SK-N-SH treated with all-trans-retinoic acid at 6 μM for 48 hours (cell line): ENCODE measurements around the gene MYH9.

ENCODE experiments used
- ATAC-seq: fragments of 200-7000 bp; cut with Tn5 transposase; 3 replicates; pipeline ENCODE4 v1.9.1; 2020; ENCODE audit warnings: mild to moderate bottlenecking, moderate library complexity
- ARNTL ChIP-seq: fragments of 450-650 bp; formaldehyde crosslinking; IDR thresholded peaks from 2 replicates; pipeline ENCODE4 v1.5.0; 2020; ENCODE audit warnings: low read depth, mild to moderate bottlenecking, moderate library complexity, borderline replicate concordance
- BACH2 ChIP-seq: fragments of 250-450 bp; sonication (Bioruptor Pico); IDR thresholded peaks from 2 replicates; pipeline ENCODE4 v1.9.0; 2021; ENCODE audit warnings: mild to moderate bottlenecking, borderline replicate concordance
- ESRRG ChIP-seq: fragments of 250-450 bp; sonication (Bioruptor Pico); IDR thresholded peaks from 2 replicates; pipeline ENCODE4 v1.6.1; 2021; ENCODE audit warnings: mild to moderate bottlenecking
- GLIS3 ChIP-seq: fragments of 250-450 bp; sonication (Bioruptor Pico); IDR thresholded peaks from 2 replicates; pipeline ENCODE4 v1.5.0; 2020; ENCODE audit warnings: mild to moderate bottlenecking, moderate library complexity
- ISL1 ChIP-seq: fragments of 250-450 bp; sonication (Bioruptor Pico); IDR thresholded peaks from 2 replicates; pipeline ENCODE4 v2.1.2; 2022; ENCODE audit warnings: mild to moderate bottlenecking, moderate library complexity
- OSR1 ChIP-seq: fragments of 250-450 bp; sonication (Bioruptor Pico); IDR thresholded peaks from 2 replicates; pipeline ENCODE4 v1.8.0; 2022; ENCODE audit warnings: moderate library complexity, mild to moderate bottlenecking, inconsistent platforms
- RARB ChIP-seq: fragments of 250-450 bp; sonication (Bioruptor Pico); IDR thresholded peaks from 2 replicates; pipeline ENCODE4 v1.8.0; 2021; ENCODE audit warnings: mild to moderate bottlenecking, moderate library complexity
- SNAI2 ChIP-seq: fragments of 250-450 bp; sonication (Bioruptor Pico); IDR thresholded peaks from 2 replicates; pipeline ENCODE4 v1.5.0; 2020; ENCODE audit warnings: mild to moderate bottlenecking, moderate library complexity
- TCF4 ChIP-seq: fragments of 250-450 bp; sonication (Bioruptor Pico); IDR thresholded peaks from 2 replicates; pipeline ENCODE4 v1.8.0; 2021; ENCODE audit warnings: mild to moderate bottlenecking, moderate library complexity, borderline replicate concordance
- TOX ChIP-seq: fragments of 250-450 bp; sonication (Bioruptor Pico); IDR thresholded peaks from 2 replicates; pipeline ENCODE4 v1.8.0; 2021; ENCODE audit warnings: mild to moderate bottlenecking, moderate library complexity, borderline replicate concordance
- ZC3H10 ChIP-seq: fragments of 250-450 bp; sonication (Bioruptor Pico); IDR thresholded peaks from 2 replicates; pipeline ENCODE4 v1.5.1; 2021; ENCODE audit warnings: mild to moderate bottlenecking, moderate library complexity
- ZFP3 ChIP-seq: fragments of 250-450 bp; sonication (Bioruptor Pico); IDR thresholded peaks from 2 replicates; pipeline ENCODE4 v1.5.0; 2020; ENCODE audit warnings: mild to moderate bottlenecking, moderate library complexity
- ZFP30 ChIP-seq: fragments of 450-650 bp; formaldehyde crosslinking; IDR thresholded peaks from 2 replicates; pipeline ENCODE4 v1.5.0; 2022; ENCODE audit warnings: mild to moderate bottlenecking, moderate library complexity
- ZNF565 ChIP-seq: fragments of 450-650 bp; formaldehyde crosslinking; conservative IDR thresholded peaks from 2 replicates; pipeline ENCODE4 v1.5.0; 2020; ENCODE audit warnings: low read depth, mild to moderate bottlenecking, moderate library complexity
- ZNF70 ChIP-seq: fragments of 450-650 bp; formaldehyde crosslinking; IDR thresholded peaks from 2 replicates; pipeline ENCODE4 v1.5.0; 2020; ENCODE audit warnings: mild to moderate bottlenecking, moderate library complexity
- ZNF8 ChIP-seq: fragments of 450-650 bp; formaldehyde crosslinking; IDR thresholded peaks from 2 replicates; pipeline ENCODE4 v1.5.0; 2020; ENCODE audit warnings: mild to moderate bottlenecking, moderate library complexity
- TF ChIP-seq, protein P1 (sequence below): fragments of 250-450 bp; sonication (Bioruptor Pico); IDR thresholded peaks from 2 replicates; pipeline ENCODE4 v1.5.0; 2020; ENCODE audit warnings: mild to moderate bottlenecking, moderate library complexity
- TF ChIP-seq, protein P2 (sequence below): fragments of 250-450 bp; sonication (Bioruptor Pico); IDR thresholded peaks from 2 replicates; pipeline ENCODE4 v1.5.1; 2021; ENCODE audit warnings: mild to moderate bottlenecking, moderate library complexity
- TF ChIP-seq, protein P3 (sequence below): fragments of 250-450 bp; sonication (Bioruptor Pico); IDR thresholded peaks from 2 replicates; pipeline ENCODE4 v1.5.1; 2020; ENCODE audit warnings: low read depth, mild to moderate bottlenecking, moderate library complexity

MYH9 gene

DNA sequence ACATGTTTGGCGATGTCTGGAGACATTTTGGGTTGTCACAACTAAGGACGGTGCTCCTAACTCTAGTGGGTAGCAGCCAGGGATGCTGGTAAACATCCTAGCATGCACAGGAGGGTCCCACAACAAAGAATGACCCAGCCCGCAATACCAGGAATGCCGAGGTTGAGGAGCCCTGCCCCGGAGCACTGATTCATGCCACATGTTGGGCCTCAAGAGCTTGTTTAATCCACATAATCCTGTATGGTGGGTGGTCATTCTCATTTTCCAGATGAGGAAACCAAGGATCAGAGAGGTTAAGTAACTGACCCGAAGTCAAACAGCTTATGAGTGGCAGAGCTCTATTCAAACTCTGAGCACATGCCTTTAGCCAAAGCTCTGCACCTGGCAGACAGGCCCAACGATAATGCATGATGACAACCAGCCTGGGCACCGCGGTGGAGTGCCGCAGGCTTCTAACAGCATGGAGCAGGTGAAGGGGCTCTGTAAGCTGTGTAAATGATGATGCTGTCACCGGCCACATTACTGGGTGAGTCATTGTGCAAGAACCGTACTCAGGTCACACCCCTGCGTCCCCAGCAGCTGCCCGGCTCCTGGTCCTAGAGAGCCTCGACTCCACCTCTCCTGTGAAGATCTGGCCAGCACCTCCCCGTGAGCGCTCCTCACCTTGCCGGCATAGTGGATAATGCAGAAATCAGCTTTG is 76.2 kb downstream of the MYH9 start:
- ATAC-seq: no peak; the same call in 2 of the 3 replicates
- TF ChIP-seq TCF4 (no peak), RARB (no peak)
- TF ChIP-seq, all 23 proteins: peak for 0

DNA sequence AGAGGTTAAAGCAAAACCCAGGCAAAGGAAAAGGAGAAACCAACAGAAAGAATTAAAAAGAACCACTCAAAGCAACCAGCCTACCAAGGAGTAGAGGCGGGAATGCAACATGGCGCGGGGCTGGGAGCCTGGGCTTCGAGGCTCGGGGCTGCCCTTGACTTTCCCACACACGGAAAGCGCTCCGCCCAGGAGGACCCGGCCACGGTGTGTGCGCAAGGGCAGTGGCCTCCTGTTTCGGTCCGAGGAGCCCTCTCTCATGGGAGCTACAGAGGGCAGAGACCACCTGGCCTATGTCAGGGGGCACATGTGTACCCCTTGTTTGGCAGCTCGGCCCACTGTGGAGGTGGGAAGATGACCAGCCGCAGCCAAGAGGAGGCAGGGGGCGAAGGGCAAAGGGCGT is 78.9 kb downstream of the MYH9 start:
- TF ChIP-seq TCF4 (no peak), RARB (no peak), ZNF70 (CRISPR knock-in tag) (no peak), BACH2 (CRISPR knock-in tag) (no peak), ZFP3 (no peak), GLIS3 (CRISPR knock-in tag) (no peak), ZFP30 (no peak), ESRRG (CRISPR knock-in tag) (no peak), ZC3H10 (CRISPR knock-in tag) (no peak), ZNF565 (no peak), OSR1 (CRISPR knock-in tag) (no peak), ISL1 (no peak)
- TF ChIP-seq, protein P1, sequence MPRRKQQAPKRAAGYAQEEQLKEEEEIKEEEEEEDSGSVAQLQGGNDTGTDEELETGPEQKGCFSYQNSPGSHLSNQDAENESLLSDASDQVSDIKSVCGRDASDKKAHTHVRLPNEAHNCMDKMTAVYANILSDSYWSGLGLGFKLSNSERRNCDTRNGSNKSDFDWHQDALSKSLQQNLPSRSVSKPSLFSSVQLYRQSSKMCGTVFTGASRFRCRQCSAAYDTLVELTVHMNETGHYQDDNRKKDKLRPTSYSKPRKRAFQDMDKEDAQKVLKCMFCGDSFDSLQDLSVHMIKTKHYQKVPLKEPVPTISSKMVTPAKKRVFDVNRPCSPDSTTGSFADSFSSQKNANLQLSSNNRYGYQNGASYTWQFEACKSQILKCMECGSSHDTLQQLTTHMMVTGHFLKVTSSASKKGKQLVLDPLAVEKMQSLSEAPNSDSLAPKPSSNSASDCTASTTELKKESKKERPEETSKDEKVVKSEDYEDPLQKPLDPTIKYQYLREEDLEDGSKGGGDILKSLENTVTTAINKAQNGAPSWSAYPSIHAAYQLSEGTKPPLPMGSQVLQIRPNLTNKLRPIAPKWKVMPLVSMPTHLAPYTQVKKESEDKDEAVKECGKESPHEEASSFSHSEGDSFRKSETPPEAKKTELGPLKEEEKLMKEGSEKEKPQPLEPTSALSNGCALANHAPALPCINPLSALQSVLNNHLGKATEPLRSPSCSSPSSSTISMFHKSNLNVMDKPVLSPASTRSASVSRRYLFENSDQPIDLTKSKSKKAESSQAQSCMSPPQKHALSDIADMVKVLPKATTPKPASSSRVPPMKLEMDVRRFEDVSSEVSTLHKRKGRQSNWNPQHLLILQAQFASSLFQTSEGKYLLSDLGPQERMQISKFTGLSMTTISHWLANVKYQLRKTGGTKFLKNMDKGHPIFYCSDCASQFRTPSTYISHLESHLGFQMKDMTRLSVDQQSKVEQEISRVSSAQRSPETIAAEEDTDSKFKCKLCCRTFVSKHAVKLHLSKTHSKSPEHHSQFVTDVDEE (CRISPR knock-in tag): no peak
- TF ChIP-seq, protein P2, sequence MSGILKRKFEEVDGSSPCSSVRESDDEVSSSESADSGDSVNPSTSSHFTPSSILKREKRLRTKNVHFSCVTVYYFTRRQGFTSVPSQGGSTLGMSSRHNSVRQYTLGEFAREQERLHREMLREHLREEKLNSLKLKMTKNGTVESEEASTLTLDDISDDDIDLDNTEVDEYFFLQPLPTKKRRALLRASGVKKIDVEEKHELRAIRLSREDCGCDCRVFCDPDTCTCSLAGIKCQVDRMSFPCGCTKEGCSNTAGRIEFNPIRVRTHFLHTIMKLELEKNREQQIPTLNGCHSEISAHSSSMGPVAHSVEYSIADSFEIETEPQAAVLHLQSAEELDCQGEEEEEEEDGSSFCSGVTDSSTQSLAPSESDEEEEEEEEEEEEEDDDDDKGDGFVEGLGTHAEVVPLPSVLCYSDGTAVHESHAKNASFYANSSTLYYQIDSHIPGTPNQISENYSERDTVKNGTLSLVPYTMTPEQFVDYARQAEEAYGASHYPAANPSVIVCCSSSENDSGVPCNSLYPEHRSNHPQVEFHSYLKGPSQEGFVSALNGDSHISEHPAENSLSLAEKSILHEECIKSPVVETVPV (CRISPR knock-in tag): no peak
- ATAC-seq: no peak

DNA sequence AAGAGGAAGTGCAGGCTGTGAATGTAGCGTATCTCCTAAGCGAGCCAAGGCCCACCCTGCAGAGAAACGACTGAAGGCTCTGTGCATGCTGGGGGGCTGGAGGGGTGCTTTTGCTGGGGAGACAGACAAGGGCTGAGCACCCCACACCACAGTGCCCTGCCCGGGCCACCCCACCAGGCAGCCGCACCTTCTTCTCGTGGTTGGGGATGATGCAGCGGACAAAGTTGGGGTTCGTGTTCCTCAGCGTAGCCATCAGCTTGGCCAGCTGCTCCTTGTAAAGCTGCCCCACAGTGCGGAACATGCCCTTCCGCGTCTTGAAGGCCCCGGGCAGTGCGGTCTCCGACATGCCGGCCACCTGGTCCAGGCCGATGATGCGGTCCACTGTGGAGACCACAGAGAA is 81.5 kb downstream of the MYH9 start:
- ATAC-seq: no peak
- TF ChIP-seq ISL1 (no peak), RARB (no peak), ZNF565 (no peak), ZFP3 (no peak), SNAI2 (CRISPR knock-in tag) (no peak)
- TF ChIP-seq, protein P2 (CRISPR knock-in tag): no peak
- TF ChIP-seq, protein P3, sequence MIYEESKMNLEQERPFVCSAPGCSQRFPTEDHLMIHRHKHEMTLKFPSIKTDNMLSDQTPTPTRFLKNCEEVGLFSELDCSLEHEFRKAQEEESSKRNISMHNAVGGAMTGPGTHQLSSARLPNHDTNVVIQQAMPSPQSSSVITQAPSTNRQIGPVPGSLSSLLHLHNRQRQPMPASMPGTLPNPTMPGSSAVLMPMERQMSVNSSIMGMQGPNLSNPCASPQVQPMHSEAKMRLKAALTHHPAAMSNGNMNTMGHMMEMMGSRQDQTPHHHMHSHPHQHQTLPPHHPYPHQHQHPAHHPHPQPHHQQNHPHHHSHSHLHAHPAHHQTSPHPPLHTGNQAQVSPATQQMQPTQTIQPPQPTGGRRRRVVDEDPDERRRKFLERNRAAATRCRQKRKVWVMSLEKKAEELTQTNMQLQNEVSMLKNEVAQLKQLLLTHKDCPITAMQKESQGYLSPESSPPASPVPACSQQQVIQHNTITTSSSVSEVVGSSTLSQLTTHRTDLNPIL (CRISPR knock-in tag): no peak

DNA sequence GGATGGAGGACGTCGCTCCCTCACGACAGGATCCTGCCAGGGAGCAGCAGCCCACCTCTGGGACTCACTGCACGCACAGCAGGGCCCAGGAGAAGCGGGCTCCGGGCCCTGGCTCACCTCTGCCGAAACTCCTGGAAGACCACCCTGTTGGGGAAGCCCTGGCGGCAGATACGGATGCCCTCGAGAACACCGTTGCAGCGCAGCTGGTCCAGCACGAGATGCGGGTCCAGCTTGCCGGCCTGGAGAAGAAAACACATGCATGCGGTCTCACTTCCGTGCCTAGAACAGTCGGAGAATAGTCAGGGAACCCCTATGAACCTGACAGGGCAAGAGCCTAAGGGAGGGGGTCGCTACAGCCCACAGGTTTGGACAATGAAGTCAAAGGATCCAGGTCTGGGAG is 82.0 kb downstream of the MYH9 start:
- ATAC-seq: no peak
- TF ChIP-seq BACH2 (CRISPR knock-in tag): no peak
- TF ChIP-seq, protein P3 (CRISPR knock-in tag): no peak
- no peak for TF ChIP-seq ZFP30
- no peak for TF ChIP-seq TOX (CRISPR knock-in tag)
- TF ChIP-seq ZFP3: no peak
- TF ChIP-seq ESRRG (CRISPR knock-in tag): no peak
- TF ChIP-seq ZNF8 (CRISPR knock-in tag): no peak

DNA sequence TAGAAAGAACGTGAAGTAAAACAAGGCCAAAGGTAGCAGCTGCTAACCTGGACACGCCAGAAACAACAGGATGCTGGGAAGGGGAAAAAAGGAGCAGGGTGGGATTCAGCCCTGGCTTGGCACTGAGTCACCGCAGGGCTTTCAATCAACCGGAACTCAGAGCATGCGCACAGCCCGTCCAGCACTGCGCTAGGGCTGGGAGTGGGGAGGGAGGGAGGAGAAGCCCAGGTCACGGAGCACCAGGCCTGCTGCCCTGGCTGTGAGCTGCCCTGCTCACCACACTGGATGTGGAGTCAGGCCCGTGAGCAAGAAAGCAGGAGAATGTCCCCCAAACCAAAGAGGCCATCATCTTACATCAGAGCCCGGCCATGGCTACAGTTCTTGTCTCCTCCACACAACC is 83.3 kb downstream of the MYH9 start:
- TF ChIP-seq ARNTL (CRISPR knock-in tag) (no peak), RARB (no peak)
- no peak for ATAC-seq
